Keratinocyte (primary cell): Measurements from ENCODE around the gene CMIP. TPM values are rescaled to one million over a fixed set of nuclear protein-coding genes. Genes with fewer than 3 reads are reported as not detected.

Source experiments
- DNase-seq: peaks from one replicate; pipeline ENCODE4 v3.0.0-alpha.2; 2011; ENCODE audit warnings: low read depth, missing footprints, low spot score
- FAIRE-seq: peaks from 2 replicates; lab custom pipeline; 2011; peaks lifted over from hg19 to GRCh38; lab: Jason Lieb, UNC
- H2AFZ ChIP-seq: 2 replicates; pipeline ENCODE4 v1.6.0; 2012; ENCODE audit warnings: low read length, control low read depth, inconsistent platforms; ENCODE audit not compliant: control insufficient read depth
- H3K27ac ChIP-seq: 2 replicates; pipeline ENCODE4 v1.5.1; 2011; ENCODE audit warnings: low read length; ENCODE audit not compliant: control insufficient read depth, insufficient read depth
- H3K27me3 ChIP-seq: 3 replicates; pipeline ENCODE4 v1.6.0; 2011; ENCODE audit warnings: low read length; ENCODE audit not compliant: control insufficient read depth, insufficient read depth; ENCODE audit errors: extremely low read depth
- H3K36me3 ChIP-seq, 2 experiments: 2 replicates in 1 of 2; 3 replicates in 1 of 2; pipeline ENCODE4 v1.5.1; 2011; ENCODE audit warnings: low read length in 2 of 2, mild to moderate bottlenecking in 1 of 2; ENCODE audit not compliant: control insufficient read depth in 2 of 2, insufficient read depth in 2 of 2; ENCODE audit errors: extremely low read depth in 1 of 2
- H3K4me1 ChIP-seq: 3 replicates; pipeline ENCODE4 v1.5.1; 2011; ENCODE audit warnings: low read length; ENCODE audit not compliant: control insufficient read depth, insufficient read depth; ENCODE audit errors: extremely low read depth
- H3K4me2 ChIP-seq: 3 replicates; pipeline ENCODE4 v1.6.0; 2011; ENCODE audit warnings: low read depth, low read length; ENCODE audit not compliant: control insufficient read depth, insufficient read depth; ENCODE audit errors: extremely low read depth
- H3K4me3 ChIP-seq, 3 experiments: fragments of 200-600 bp in 1 of 3; sonication (generic) in 1 of 3; 2 replicates in 2 of 3; 3 replicates in 1 of 3; pipeline ENCODE4 v1.5.1; 2011 to 2016; ENCODE audit warnings: low read length in 3 of 3, mild to moderate bottlenecking in 3 of 3, control low read depth in 2 of 3, inconsistent platforms in 1 of 3, low read depth in 1 of 3, mixed read lengths in 1 of 3, mixed run types in 1 of 3, moderate library complexity in 1 of 3; ENCODE audit not compliant: control insufficient read depth in 2 of 3, insufficient read depth in 2 of 3; ENCODE audit errors: extremely low read depth in 1 of 3
- H3K79me2 ChIP-seq: 2 replicates; pipeline ENCODE4 v1.6.0; 2012; ENCODE audit warnings: low read length; ENCODE audit not compliant: control insufficient read depth, insufficient read depth
- H3K9ac ChIP-seq: 3 replicates; pipeline ENCODE4 v1.6.0; 2011; ENCODE audit warnings: low read length; ENCODE audit not compliant: control insufficient read depth, insufficient read depth; ENCODE audit errors: extremely low read depth
- H3K9me1 ChIP-seq: 3 replicates; pipeline ENCODE4 v1.6.0; 2011; ENCODE audit warnings: low read length; ENCODE audit not compliant: control insufficient read depth, insufficient read depth; ENCODE audit errors: extremely low read depth
- H3K9me3 ChIP-seq: 2 replicates; pipeline ENCODE4 v1.5.1; 2012; ENCODE audit warnings: low read depth, low read length; ENCODE audit not compliant: control insufficient read depth
- H4K20me1 ChIP-seq: 3 replicates; pipeline ENCODE4 v1.6.0; 2011; ENCODE audit warnings: low read length; ENCODE audit not compliant: control insufficient read depth, insufficient read depth; ENCODE audit errors: extremely low read depth
- CTCF ChIP-seq, 3 experiments: IDR thresholded peaks in 1 of 3; conservative IDR thresholded peaks in 1 of 3; optimal IDR thresholded peaks in 1 of 3; 2 replicates in 2 of 3; 3 replicates in 1 of 3; pipeline versions ENCODE3 to v1.5.1; 2011; ENCODE audit warnings: low read length in 3 of 3, mild to moderate bottlenecking in 3 of 3, moderate library complexity in 2 of 3, control low read depth in 1 of 3, inconsistent platforms in 1 of 3; ENCODE audit not compliant: insufficient read depth in 2 of 3; ENCODE audit errors: extremely low read depth in 1 of 3
- EZH2 ChIP-seq: IDR thresholded peaks from one replicate; pipeline ENCODE4 v1.6.1; 2012; ENCODE audit warnings: inconsistent platforms, mild to moderate bottlenecking, low read length, moderate library complexity
- dilution Hi-C: fragments of 300-500 bp; cut with MboI; formaldehyde crosslinking; loops from one replicate; pipeline ENCODE4 v1.7.0; 2020; ENCODE audit warnings: low sequenced_read_pairs; ENCODE audit not compliant: extremely low pct_ligation_motif_present
- polyA plus RNA-seq, 5 experiments: library from polyadenylated mRNA; depleted of rRNA in 3 of 5; stranded (reverse) in 3 of 5; stranded (forward) in 1 of 5; unstranded in 1 of 5; fragments of >200 nt; gene quantifications; 1 replicate in 1 of 5; 2 replicates in 3 of 5; 3 replicates in 1 of 5; pipeline versions ENCODE4 v1.2.1 to v1.2.3, GENCODE V29; 2011 to 2012; ENCODE audit warnings: missing spikeins in 2 of 5, low read depth in 1 of 5, low replicate concordance in 1 of 5

The CMIP gene
- polyA plus RNA-seq, 1 donor (not counting 4 experiments of a cell fraction or from before 2014, with no cell fraction given), result 5.0 TPM

GRCh38 chr16:81615411-81615810, 170.8 kb downstream of the CMIP start:
- no peak overlapping the region for H3K9ac ChIP-seq
- peaks cover 22 to 40% of the 10 kb centered on the region in 2 experiments for H3K36me3 ChIP-seq
- TF ChIP-seq EZH2, result no peak
- no peak for TF ChIP-seq CTCF (optimal IDR thresholded peaks at IDR 0.05 in 1 of 3, IDR thresholded peaks at IDR 0.05 in 1 of 3, conservative IDR thresholded peaks at IDR 0.05 in 1 of 3; ENCODE audit: extremely low read depth in 1 of 3, insufficient read depth in 2 of 3, low read length in 3 of 3)
- H3K79me2 ChIP-seq, result peaks cover 71% of the 10 kb centered on the region
- FAIRE-seq (no peak), DNase-seq (no peak)
- peaks cover 7% of the 10 kb centered on the region for H3K9me1 ChIP-seq
- no peak overlapping the region for H3K4me3 ChIP-seq
- dilution Hi-C loops, result no loop called here
- H3K4me1 ChIP-seq, result peaks cover 10% of the 10 kb centered on the region
- no peaks in the 10 kb centered on the region for H3K27me3 ChIP-seq
- H3K4me2 ChIP-seq, result no peak overlapping the region
- H4K20me1 ChIP-seq, result no peaks in the 10 kb centered on the region
- no peak overlapping the region for H2AFZ ChIP-seq
- H3K9me3 ChIP-seq, result no peaks in the 10 kb centered on the region
- H3K27ac ChIP-seq, result no peak overlapping the region

- FAIRE-seq (no peak), DNase-seq (no peak)
- no peak overlapping the region for H3K27ac ChIP-seq
- no peaks in the 10 kb centered on the region for H3K9me3 ChIP-seq
- peaks cover 14% of the 10 kb centered on the region for H3K4me1 ChIP-seq
- dilution Hi-C loops, result no loop called here
- peaks cover 67% of the 10 kb centered on the region for H3K79me2 ChIP-seq
- no peaks in the 10 kb centered on the region for H3K27me3 ChIP-seq
- no peak overlapping the region for H2AFZ ChIP-seq
- no peak overlapping the region for H3K9ac ChIP-seq
- H3K36me3 ChIP-seq, result peaks cover 21 to 40% of the 10 kb centered on the region in 2 experiments
- H3K4me2 ChIP-seq, result no peak overlapping the region
- H4K20me1 ChIP-seq, result no peaks in the 10 kb centered on the region
- H3K9me1 ChIP-seq, result peaks cover 7% of the 10 kb centered on the region
- no peak for TF ChIP-seq CTCF (optimal IDR thresholded peaks at IDR 0.05 in 1 of 3, IDR thresholded peaks at IDR 0.05 in 1 of 3, conservative IDR thresholded peaks at IDR 0.05 in 1 of 3; ENCODE audit: extremely low read depth in 1 of 3, insufficient read depth in 2 of 3, low read length in 3 of 3)
- no peak for TF ChIP-seq EZH2
- H3K4me3 ChIP-seq, result no peak overlapping the region
Observed at GRCh38 chr16:81615833-81616232, 171.2 kb downstream of the CMIP start.
